GM12878 (cell line): Measurements from ENCODE around the gene IL4I1. TPM values are rescaled to one million over a fixed set of nuclear protein-coding genes. Genes with fewer than 3 reads are reported as not detected.

ENCODE experiments used
- ASH2L ChIP-seq: fragments of 300-600, 200-600 bp; sonication (generic); IDR thresholded peaks from 2 replicates; pipeline ENCODE4 v1.6.1; 2017; ENCODE audit warnings: low read depth, mild to moderate bottlenecking, borderline replicate concordance
- CREM ChIP-seq: IDR thresholded peaks from 2 replicates; pipeline ENCODE4 v1.6.1; 2014; ENCODE audit warnings: antibody characterized with exemption, low read depth
- EP300 ChIP-seq, 2 experiments: fragments of 150-350 bp in 1 of 2; IDR thresholded peaks; 2 replicates each; pipeline ENCODE4 v1.6.1; 2011 to 2012; ENCODE audit warnings: low read depth in 2 of 2, low read length in 2 of 2, borderline replicate concordance in 1 of 2, improper control_type of control experiment in 1 of 2, inconsistent platforms in 1 of 2; ENCODE audit not compliant: control insufficient read depth in 1 of 2
- HDAC2 ChIP-seq: fragments of 200-600 bp; sonication (generic); IDR thresholded peaks from 2 replicates; pipeline ENCODE4 v1.6.1; 2017
- HDGF ChIP-seq: fragments of 450-650 bp; IDR thresholded peaks from 2 replicates; pipeline ENCODE4 v1.6.1; 2016; ENCODE audit warnings: antibody characterized with exemption
- JUND ChIP-seq: IDR thresholded peaks from 2 replicates; pipeline ENCODE4 v1.6.1; 2012; ENCODE audit warnings: low read depth, mild to moderate bottlenecking, low read length, improper control_type of control experiment, moderate library complexity
- KDM1A ChIP-seq: fragments of 200-600 bp; sonication (generic); IDR thresholded peaks from 2 replicates; pipeline ENCODE4 v1.6.1; 2016; ENCODE audit warnings: borderline replicate concordance
- LARP7 ChIP-seq: fragments of 450-650 bp; IDR thresholded peaks from 2 replicates; pipeline ENCODE4 v1.6.1; 2017; ENCODE audit warnings: mild to moderate bottlenecking
- MEF2B ChIP-seq: fragments of 450-650 bp; IDR thresholded peaks from 2 replicates; pipeline ENCODE4 v1.6.1; 2018; ENCODE audit warnings: mild to moderate bottlenecking, moderate library complexity; ENCODE audit not compliant: partially characterized antibody, poor library complexity, severe bottlenecking
- POLR2AphosphoS2 ChIP-seq: IDR thresholded peaks from 2 replicates; pipeline ENCODE4 v1.6.1; 2011; ENCODE audit warnings: low read depth, mild to moderate bottlenecking, low read length, improper control_type of control experiment, moderate library complexity
- RFX5 ChIP-seq: IDR thresholded peaks from 2 replicates; pipeline ENCODE4 v1.6.1; 2011; ENCODE audit warnings: low read depth, low read length, improper control_type of control experiment
- SREBF2 ChIP-seq: IDR thresholded peaks from 2 replicates; pipeline ENCODE4 v1.6.1; 2012; ENCODE audit warnings: mild to moderate bottlenecking, low read length
- SRF ChIP-seq, 2 experiments: IDR thresholded peaks; 2 replicates each; pipeline ENCODE4 v1.6.1; 2011; ENCODE audit warnings: low read depth in 2 of 2, low read length in 2 of 2, mild to moderate bottlenecking in 1 of 2, moderate library complexity in 1 of 2
- STAT3 ChIP-seq: IDR thresholded peaks from 2 replicates; pipeline ENCODE4 v1.6.1; 2011; ENCODE audit warnings: low read depth, low read length, improper control_type of control experiment
- TARDBP ChIP-seq: IDR thresholded peaks from 2 replicates; pipeline ENCODE4 v1.6.1; 2016; ENCODE audit warnings: borderline replicate concordance
- TCF3 ChIP-seq: IDR thresholded peaks from 2 replicates; pipeline ENCODE4 v1.6.1; 2012; ENCODE audit warnings: low read depth, mild to moderate bottlenecking, low read length, borderline replicate concordance; ENCODE audit not compliant: insufficient read depth
- TCF7 ChIP-seq: IDR thresholded peaks from 2 replicates; pipeline ENCODE4 v1.6.1; 2014; ENCODE audit warnings: antibody characterized with exemption, borderline replicate concordance
- WRNIP1 ChIP-seq: IDR thresholded peaks from 2 replicates; pipeline ENCODE4 v1.6.1; 2011; ENCODE audit warnings: low read depth, low read length, improper control_type of control experiment, borderline replicate concordance
- ZNF384 ChIP-seq: IDR thresholded peaks from 2 replicates; pipeline ENCODE4 v1.6.1; 2012; ENCODE audit warnings: low read depth, mild to moderate bottlenecking, low read length, improper control_type of control experiment, borderline replicate concordance
- ZNF687 ChIP-seq: fragments of 450-650 bp; IDR thresholded peaks from 2 replicates; pipeline ENCODE4 v1.6.1; 2017; ENCODE audit warnings: mild to moderate bottlenecking, moderate library complexity
- polyA plus RNA-seq, 11 experiments: library from polyadenylated mRNA; depleted of rRNA in 4 of 11; unstranded in 6 of 11; stranded (reverse) in 5 of 11; fragments of >200 nt; fragmentation: Nextera tagmentation in 4 of 11; fragmentation: Illumina TruSeq in 1 of 11; extraction: Ambion mirVana in 4 of 11; extraction: Trizol in 1 of 11; gene quantifications; 1 replicate in 1 of 11; 2 replicates in 10 of 11; pipeline versions ENCODE4 v1.2.1 to v1.2.3, GENCODE V29; 2011 to 2016; ENCODE audit warnings: inconsistent platforms in 2 of 11, missing spikeins in 2 of 11, low read depth in 1 of 11
- total RNA-seq, 4 experiments: library from RNA; depleted of rRNA in 3 of 4; stranded (reverse); fragments of >200 nt in 3 of 4; fragmentation: Illumina TruSeq in 1 of 4; extraction: Trizol in 1 of 4; gene quantifications; 2 replicates each; pipeline versions ENCODE4 v1.2.1 to v1.2.3, GENCODE V29; 2013 to 2021
- TF ChIP-seq, protein P1 (sequence below): fragments of 450-650 bp; IDR thresholded peaks from 2 replicates; pipeline ENCODE4 v1.6.1; 2016; ENCODE audit warnings: mild to moderate bottlenecking
- TF ChIP-seq, protein P2 (sequence below): IDR thresholded peaks from 2 replicates; pipeline ENCODE4 v1.6.1; 2011; ENCODE audit warnings: mild to moderate bottlenecking, low read depth, low read length, moderate library complexity; ENCODE audit not compliant: insufficient replicate concordance
- TF ChIP-seq, protein P3 (sequence below): fragments of 450-650 bp; IDR thresholded peaks from 2 replicates; pipeline ENCODE4 v1.6.1; 2017; ENCODE audit warnings: mild to moderate bottlenecking, low read depth, inconsistent platforms; ENCODE audit not compliant: poor library complexity, severe bottlenecking

Gene IL4I1
- total and polyA plus RNA-seq, 10 of the 15 experiments (the other 5 are each of a cell fraction or from before 2014, with no cell fraction given) = 0.62 to 83.8 (median 42.8) TPM

- TF ChIP-seq, protein P1, sequence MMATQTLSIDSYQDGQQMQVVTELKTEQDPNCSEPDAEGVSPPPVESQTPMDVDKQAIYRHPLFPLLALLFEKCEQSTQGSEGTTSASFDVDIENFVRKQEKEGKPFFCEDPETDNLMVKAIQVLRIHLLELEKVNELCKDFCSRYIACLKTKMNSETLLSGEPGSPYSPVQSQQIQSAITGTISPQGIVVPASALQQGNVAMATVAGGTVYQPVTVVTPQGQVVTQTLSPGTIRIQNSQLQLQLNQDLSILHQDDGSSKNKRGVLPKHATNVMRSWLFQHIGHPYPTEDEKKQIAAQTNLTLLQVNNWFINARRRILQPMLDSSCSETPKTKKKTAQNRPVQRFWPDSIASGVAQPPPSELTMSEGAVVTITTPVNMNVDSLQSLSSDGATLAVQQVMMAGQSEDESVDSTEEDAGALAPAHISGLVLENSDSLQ = no peak
- TF ChIP-seq TCF3 (no peak), ZNF384 (no peak), WRNIP1 (no peak), POLR2AphosphoS2 (no peak), TCF7 (no peak), SRF (IDR thresholded peaks at IDR 0.05; ENCODE audit: low read depth in 2 of 2, low read length in 2 of 2) (no peak), LARP7 (0 out of 2 replicates have a peak, but pooled peaks have one; percentile 43), ZNF687 (no peak), STAT3 (no peak), HDGF (no peak), TARDBP (no peak), HDAC2 (no peak), SREBF2 (no peak), CREM (no peak), JUND (no peak), ASH2L (no peak), KDM1A (no peak), RFX5 (no peak), MEF2B (no peak), EP300 (IDR thresholded peaks at IDR 0.05; ENCODE audit: borderline replicate concordance in 1 of 2, control insufficient read depth in 1 of 2, low read depth in 2 of 2, low read length in 2 of 2) (no peak)
- TF ChIP-seq, protein P2, sequence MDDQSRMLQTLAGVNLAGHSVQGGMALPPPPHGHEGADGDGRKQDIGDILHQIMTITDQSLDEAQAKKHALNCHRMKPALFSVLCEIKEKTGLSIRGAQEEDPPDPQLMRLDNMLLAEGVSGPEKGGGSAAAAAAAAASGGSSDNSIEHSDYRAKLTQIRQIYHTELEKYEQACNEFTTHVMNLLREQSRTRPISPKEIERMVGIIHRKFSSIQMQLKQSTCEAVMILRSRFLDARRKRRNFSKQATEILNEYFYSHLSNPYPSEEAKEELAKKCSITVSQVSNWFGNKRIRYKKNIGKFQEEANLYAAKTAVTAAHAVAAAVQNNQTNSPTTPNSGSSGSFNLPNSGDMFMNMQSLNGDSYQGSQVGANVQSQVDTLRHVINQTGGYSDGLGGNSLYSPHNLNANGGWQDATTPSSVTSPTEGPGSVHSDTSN = no peak
- TF ChIP-seq, protein P3, sequence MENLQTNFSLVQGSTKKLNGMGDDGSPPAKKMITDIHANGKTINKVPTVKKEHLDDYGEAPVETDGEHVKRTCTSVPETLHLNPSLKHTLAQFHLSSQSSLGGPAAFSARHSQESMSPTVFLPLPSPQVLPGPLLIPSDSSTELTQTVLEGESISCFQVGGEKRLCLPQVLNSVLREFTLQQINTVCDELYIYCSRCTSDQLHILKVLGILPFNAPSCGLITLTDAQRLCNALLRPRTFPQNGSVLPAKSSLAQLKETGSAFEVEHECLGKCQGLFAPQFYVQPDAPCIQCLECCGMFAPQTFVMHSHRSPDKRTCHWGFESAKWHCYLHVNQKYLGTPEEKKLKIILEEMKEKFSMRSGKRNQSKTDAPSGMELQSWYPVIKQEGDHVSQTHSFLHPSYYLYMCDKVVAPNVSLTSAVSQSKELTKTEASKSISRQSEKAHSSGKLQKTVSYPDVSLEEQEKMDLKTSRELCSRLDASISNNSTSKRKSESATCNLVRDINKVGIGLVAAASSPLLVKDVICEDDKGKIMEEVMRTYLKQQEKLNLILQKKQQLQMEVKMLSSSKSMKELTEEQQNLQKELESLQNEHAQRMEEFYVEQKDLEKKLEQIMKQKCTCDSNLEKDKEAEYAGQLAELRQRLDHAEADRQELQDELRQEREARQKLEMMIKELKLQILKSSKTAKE = no peak
Measured at GRCh38 chr19:49937750-49938381, 41.2 kb upstream of the IL4I1 start (continued).
